ENCODE results near the gene ENTHD1.

DNA sequence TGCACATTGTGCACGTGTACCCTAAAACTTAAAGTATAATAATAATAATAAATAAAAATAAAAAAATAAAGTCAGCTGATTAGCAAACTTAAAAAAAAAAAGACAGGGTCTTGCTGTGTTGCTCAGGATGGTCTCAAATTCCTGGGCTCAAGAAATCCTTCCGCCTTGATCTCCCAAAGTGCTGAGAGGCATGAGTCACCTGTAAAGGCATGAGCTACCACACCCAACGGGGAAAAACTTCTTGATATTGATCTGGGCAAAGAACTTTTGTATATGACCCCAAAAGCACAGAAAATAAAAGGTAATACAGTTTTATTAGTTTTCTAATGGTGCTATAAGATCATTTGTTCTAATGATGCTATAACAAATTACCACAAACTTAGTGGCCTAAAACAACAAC is 46.1 kb downstream of the ENTHD1 start:
- TF ChIP-seq, protein P1, sequence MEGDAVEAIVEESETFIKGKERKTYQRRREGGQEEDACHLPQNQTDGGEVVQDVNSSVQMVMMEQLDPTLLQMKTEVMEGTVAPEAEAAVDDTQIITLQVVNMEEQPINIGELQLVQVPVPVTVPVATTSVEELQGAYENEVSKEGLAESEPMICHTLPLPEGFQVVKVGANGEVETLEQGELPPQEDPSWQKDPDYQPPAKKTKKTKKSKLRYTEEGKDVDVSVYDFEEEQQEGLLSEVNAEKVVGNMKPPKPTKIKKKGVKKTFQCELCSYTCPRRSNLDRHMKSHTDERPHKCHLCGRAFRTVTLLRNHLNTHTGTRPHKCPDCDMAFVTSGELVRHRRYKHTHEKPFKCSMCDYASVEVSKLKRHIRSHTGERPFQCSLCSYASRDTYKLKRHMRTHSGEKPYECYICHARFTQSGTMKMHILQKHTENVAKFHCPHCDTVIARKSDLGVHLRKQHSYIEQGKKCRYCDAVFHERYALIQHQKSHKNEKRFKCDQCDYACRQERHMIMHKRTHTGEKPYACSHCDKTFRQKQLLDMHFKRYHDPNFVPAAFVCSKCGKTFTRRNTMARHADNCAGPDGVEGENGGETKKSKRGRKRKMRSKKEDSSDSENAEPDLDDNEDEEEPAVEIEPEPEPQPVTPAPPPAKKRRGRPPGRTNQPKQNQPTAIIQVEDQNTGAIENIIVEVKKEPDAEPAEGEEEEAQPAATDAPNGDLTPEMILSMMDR (conservative IDR thresholded peaks at IDR 0.05; ENCODE audit: low read depth, low read length): no peak
- TF ChIP-seq POLR2A (IDR thresholded peaks at IDR 0.05; ENCODE audit: low read depth, low read length): no peak
- TF ChIP-seq, protein P2, sequence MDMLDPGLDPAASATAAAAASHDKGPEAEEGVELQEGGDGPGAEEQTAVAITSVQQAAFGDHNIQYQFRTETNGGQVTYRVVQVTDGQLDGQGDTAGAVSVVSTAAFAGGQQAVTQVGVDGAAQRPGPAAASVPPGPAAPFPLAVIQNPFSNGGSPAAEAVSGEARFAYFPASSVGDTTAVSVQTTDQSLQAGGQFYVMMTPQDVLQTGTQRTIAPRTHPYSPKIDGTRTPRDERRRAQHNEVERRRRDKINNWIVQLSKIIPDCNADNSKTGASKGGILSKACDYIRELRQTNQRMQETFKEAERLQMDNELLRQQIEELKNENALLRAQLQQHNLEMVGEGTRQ (IDR thresholded peaks at IDR 0.05; ENCODE audit: low read depth, low read length): no peak
- TF ChIP-seq CEBPB (IDR thresholded peaks at IDR 0.05; ENCODE audit: low read depth, low read length): no peak
- TF ChIP-seq RFX5 (IDR thresholded peaks at IDR 0.05; ENCODE audit: low read depth, low read length): no peak
- TF ChIP-seq MAZ (IDR thresholded peaks at IDR 0.05; ENCODE audit: borderline replicate concordance, low read depth, low read length): no peak
- TF ChIP-seq FOS (IDR thresholded peaks at IDR 0.05; ENCODE audit: low read depth, low read length): no peak
- TF ChIP-seq MAFK (IDR thresholded peaks at IDR 0.05; ENCODE audit: low read depth, low read length): no peak
- no peak for TF ChIP-seq RCOR1 (IDR thresholded peaks at IDR 0.05; ENCODE audit: insufficient replicate concordance, low read length)
- no peak for TF ChIP-seq CHD1 (IDR thresholded peaks at IDR 0.05; ENCODE audit: low read depth, low read length)
- TF ChIP-seq MXI1 (IDR thresholded peaks at IDR 0.05; ENCODE audit: borderline replicate concordance, low read depth, low read length): no peak
- TF ChIP-seq, protein P3, sequence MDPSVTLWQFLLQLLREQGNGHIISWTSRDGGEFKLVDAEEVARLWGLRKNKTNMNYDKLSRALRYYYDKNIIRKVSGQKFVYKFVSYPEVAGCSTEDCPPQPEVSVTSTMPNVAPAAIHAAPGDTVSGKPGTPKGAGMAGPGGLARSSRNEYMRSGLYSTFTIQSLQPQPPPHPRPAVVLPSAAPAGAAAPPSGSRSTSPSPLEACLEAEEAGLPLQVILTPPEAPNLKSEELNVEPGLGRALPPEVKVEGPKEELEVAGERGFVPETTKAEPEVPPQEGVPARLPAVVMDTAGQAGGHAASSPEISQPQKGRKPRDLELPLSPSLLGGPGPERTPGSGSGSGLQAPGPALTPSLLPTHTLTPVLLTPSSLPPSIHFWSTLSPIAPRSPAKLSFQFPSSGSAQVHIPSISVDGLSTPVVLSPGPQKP (IDR thresholded peaks at IDR 0.05; ENCODE audit: borderline replicate concordance, low read depth, low read length): no peak
- no peak for TF ChIP-seq RAD21 (IDR thresholded peaks at IDR 0.05; ENCODE audit: low read length)
